Measurements from ENCODE around the gene ATG14.

ATG14 gene

GRCh38 chr14:55361190-55361589 is 50.4 kb downstream of the ATG14 start:
- POLR2A ChIA-PET: interaction anchor here (1.0 kb wide), 1 partner anchor 90 kb away, joined by 3 read pairs; no protein-coding TSS in a partner anchor
- CTCF ChIA-PET: interaction anchor here (0.7 to 1.5 kb wide), 3 partner anchors 91 to 116 kb away, joined by 3 to 6 read pairs (median 6); no protein-coding TSS in a partner anchor
- H3K4me1 ChIP-seq (ENCODE audit: control insufficient read depth, insufficient read depth, low read length): no peaks in the 10 kb centered on the region
- no peak for TF ChIP-seq KLF8 (tag by site-specific recombination; IDR thresholded peaks at IDR 0.05)
- TF ChIP-seq ZNF157 (tag by site-specific recombination; IDR thresholded peaks at IDR 0.05): no peak
- no peak for TF ChIP-seq ZNF791 (tag by site-specific recombination; IDR thresholded peaks at IDR 0.05)
- TF ChIP-seq TRIM28 (IDR thresholded peaks at IDR 0.05; ENCODE audit: borderline replicate concordance, low read length): no peak
- TF ChIP-seq ZNF768 (tag by site-specific recombination; IDR thresholded peaks at IDR 0.05): no peak
- TF ChIP-seq ZNF585B (tag by site-specific recombination; IDR thresholded peaks at IDR 0.05): no peak
- TF ChIP-seq ZNF155 (tag by site-specific recombination; IDR thresholded peaks at IDR 0.05): no peak
- no peak for TF ChIP-seq EGR2 (tag by site-specific recombination; IDR thresholded peaks at IDR 0.05; ENCODE audit: low read depth)
- TF ChIP-seq PATZ1 (tag by site-specific recombination; IDR thresholded peaks at IDR 0.05): no peak
- no peak for TF ChIP-seq ZNF426 (tag by site-specific recombination; IDR thresholded peaks at IDR 0.05)
- no peak for TF ChIP-seq ZNF146 (tag by site-specific recombination; IDR thresholded peaks at IDR 0.05)
- no peak for TF ChIP-seq ZIC2 (tag by site-specific recombination; IDR thresholded peaks at IDR 0.05)
- TF ChIP-seq ZNF621 (tag by site-specific recombination; IDR thresholded peaks at IDR 0.05): no peak
- no peak for TF ChIP-seq ZBTB11 (tag by site-specific recombination; conservative IDR thresholded peaks at IDR 0.05; ENCODE audit: low read depth)
- TF ChIP-seq ZNF785 (tag by site-specific recombination; IDR thresholded peaks at IDR 0.05): no peak
- no peak for TF ChIP-seq OSR2 (tag by site-specific recombination; IDR thresholded peaks at IDR 0.05)
- no peak for TF ChIP-seq ZNF776 (tag by site-specific recombination; IDR thresholded peaks at IDR 0.05; ENCODE audit: borderline replicate concordance)
- TF ChIP-seq KLF1 (tag by site-specific recombination; IDR thresholded peaks at IDR 0.05): no peak
- H3K9me3 ChIP-seq (ENCODE audit: control insufficient read depth, insufficient read depth, low read depth, low read length): no peaks in the 10 kb centered on the region
- H3K36me3 ChIP-seq (ENCODE audit: control insufficient read depth in 2 of 2, insufficient read depth in 1 of 2, low read length in 2 of 2): peaks cover 0 to 6% of the 10 kb centered on the region in 2 experiments; a peak in 2 of 3 replicates
- H3K4me3 ChIP-seq (ENCODE audit: low read depth, low read length): no peak overlapping the region
- no peak overlapping the region for H3K27ac ChIP-seq (ENCODE audit: extremely low read depth, low read depth, low read length)

DNA sequence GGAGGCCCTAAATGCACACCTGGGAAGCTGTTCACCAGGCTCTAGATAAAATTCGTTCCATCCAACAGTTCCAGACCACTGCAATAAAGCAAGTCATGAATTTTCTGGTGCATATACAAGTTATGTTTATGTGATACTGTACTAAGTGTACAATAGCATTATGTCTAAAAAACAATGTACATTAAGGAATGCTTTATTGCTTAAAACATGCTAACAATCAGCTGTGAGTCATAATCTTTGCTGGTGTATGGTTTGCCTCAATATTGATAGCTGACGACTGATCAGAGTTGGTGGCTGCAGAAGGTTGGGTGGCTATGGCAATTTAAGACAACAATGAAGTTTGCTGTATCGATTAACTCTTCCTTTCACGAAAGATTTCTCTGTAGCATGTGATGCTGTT is 52.3 kb downstream of the ATG14 start:
- Histone ChIP-seq H3K36me3 (ENCODE audit: control insufficient read depth in 2 of 2, insufficient read depth in 1 of 2, low read length in 2 of 2) (peaks cover 0 to 12% of the 10 kb centered on the region in 2 experiments; a peak in 2 of 3 replicates), H3K27ac (ENCODE audit: extremely low read depth, low read depth, low read length) (no peak overlapping the region), H3K4me3 (ENCODE audit: low read depth, low read length) (no peak overlapping the region), H3K4me1 (ENCODE audit: control insufficient read depth, insufficient read depth, low read length) (no peaks in the 10 kb centered on the region), H3K9me3 (ENCODE audit: control insufficient read depth, insufficient read depth, low read depth, low read length) (no peaks in the 10 kb centered on the region)
- ChIA-PET CTCF (interaction anchor here (0.6 to 1.4 kb wide), 3 partner anchors 9 to 1128 kb away, joined by 3 to 4 read pairs (median 3); no protein-coding TSS in a partner anchor), POLR2A (no interaction called here)
- TF ChIP-seq ZNF548 (tag by site-specific recombination; IDR thresholded peaks at IDR 0.05) (no peak), ZFHX2 (tag by site-specific recombination; conservative IDR thresholded peaks at IDR 0.05) (no peak), ZNF239 (tag by site-specific recombination; IDR thresholded peaks at IDR 0.05) (no peak), FEZF1 (tag by site-specific recombination; IDR thresholded peaks at IDR 0.05) (no peak), ZNF658 (tag by site-specific recombination; IDR thresholded peaks at IDR 0.05) (no peak)
